ENCODE data around the gene DNM1L.

DNA sequence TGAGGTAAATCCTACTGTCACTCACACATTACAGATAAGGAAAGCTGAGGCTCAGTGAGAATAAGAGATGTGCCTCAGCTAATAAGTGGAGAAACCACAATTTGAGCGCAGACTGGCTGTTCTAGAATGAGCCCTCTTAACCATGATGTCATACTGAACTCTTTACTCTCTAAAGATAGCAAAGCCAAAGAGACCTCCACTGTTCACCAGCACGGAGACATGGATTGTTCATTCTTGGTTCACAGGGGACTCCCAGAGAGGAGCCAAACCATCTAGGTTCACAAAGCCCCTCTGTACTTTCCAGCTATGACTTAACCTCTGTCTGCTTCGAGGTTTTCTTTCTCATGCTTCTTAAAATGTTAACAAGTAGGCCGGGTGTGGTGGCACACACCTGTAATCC lies 109.3 kb downstream of the DNM1L start:
- TF ChIP-seq CTCF (IDR thresholded peaks at IDR 0.05) (no peak), POLR2A (IDR thresholded peaks at IDR 0.05) (no peak)

Data from lower leg skin (tissue), 3 donors.